HG03439 (cell line): ENCODE data around the gene TAGLN2.

Source experiments
- ATAC-seq: cut with Tn5 transposase; IDR thresholded peaks from one replicate; pipeline ENCODE4 v1.9.1; 2021; ENCODE audit warnings: mild to moderate bottlenecking, moderate library complexity; ENCODE audit not compliant: unreplicated experiment

TAGLN2 gene

GRCh38 chr1:159949981-159950381, 24.7 kb upstream of the TAGLN2 start:
- ATAC-seq: no peak

GRCh38 chr1:159949123-159949522, 23.8 kb upstream of the TAGLN2 start:
- no peak for ATAC-seq

- no peak for ATAC-seq
Observed at GRCh38 chr1:159947942-159948341, 22.6 kb upstream of the TAGLN2 start.

- ATAC-seq: no peak
Observed at GRCh38 chr1:159946242-159947187, 21.2 kb upstream of the TAGLN2 start.

GRCh38 chr1:159945483-159946241, 20.4 kb upstream of the TAGLN2 start, which contains the start of gene IGSF9:
TSS of gene IGSF9 (minus strand) at chr1:159945613. CDS start at chr1:159943454, 2,159 bp downstream.
- no peak for ATAC-seq

- ATAC-seq: no peak
Observed at GRCh38 chr1:159944623-159945455, 19.5 kb upstream of the TAGLN2 start.

- ATAC-seq: no peak
Observed at GRCh38 chr1:159943908-159944622, 18.8 kb upstream of the TAGLN2 start.

GRCh38 chr1:159943278-159943640, 18.0 kb upstream of the TAGLN2 start:
- ATAC-seq: no peak

- no peak for ATAC-seq
Observed at GRCh38 chr1:159942632-159943277, 17.4 kb upstream of the TAGLN2 start.

- ATAC-seq: no peak
Observed at GRCh38 chr1:159941591-159942560, 16.6 kb upstream of the TAGLN2 start.

GRCh38 chr1:159941141-159941540, 15.8 kb upstream of the TAGLN2 start:
- ATAC-seq: no peak

GRCh38 chr1:159940006-159940620, 14.8 kb upstream of the TAGLN2 start:
- ATAC-seq: no peak

GRCh38 chr1:159939678-159940002, 14.3 kb upstream of the TAGLN2 start:
- ATAC-seq: no peak

GRCh38 chr1:159938905-159939677, 13.8 kb upstream of the TAGLN2 start:
- ATAC-seq: no peak

GRCh38 chr1:159938211-159938852, 13.0 kb upstream of the TAGLN2 start:
- no peak for ATAC-seq

- no peak for ATAC-seq
Observed at GRCh38 chr1:159937054-159937750, 11.9 kb upstream of the TAGLN2 start.
